GM18861 (cell line): ENCODE data around the gene SNX20.

Experiments used
- ATAC-seq: cut with Tn5 transposase; IDR thresholded peaks from one replicate; pipeline ENCODE4 v1.9.1; 2021; ENCODE audit not compliant: unreplicated experiment

SNX20 gene

GRCh38 chr16:50705436-50706110, 24.5 kb upstream of the SNX20 start:
- no peak for ATAC-seq

- ATAC-seq, result no peak
These were observed 23.1 kb upstream of the SNX20 start for GRCh38 chr16:50704245-50704644.

GRCh38 chr16:50702725-50703124, 21.6 kb upstream of the SNX20 start:
- no peak for ATAC-seq

GRCh38 chr16:50699326-50700159, 18.4 kb upstream of the SNX20 start:
- no peak for ATAC-seq

DNA sequence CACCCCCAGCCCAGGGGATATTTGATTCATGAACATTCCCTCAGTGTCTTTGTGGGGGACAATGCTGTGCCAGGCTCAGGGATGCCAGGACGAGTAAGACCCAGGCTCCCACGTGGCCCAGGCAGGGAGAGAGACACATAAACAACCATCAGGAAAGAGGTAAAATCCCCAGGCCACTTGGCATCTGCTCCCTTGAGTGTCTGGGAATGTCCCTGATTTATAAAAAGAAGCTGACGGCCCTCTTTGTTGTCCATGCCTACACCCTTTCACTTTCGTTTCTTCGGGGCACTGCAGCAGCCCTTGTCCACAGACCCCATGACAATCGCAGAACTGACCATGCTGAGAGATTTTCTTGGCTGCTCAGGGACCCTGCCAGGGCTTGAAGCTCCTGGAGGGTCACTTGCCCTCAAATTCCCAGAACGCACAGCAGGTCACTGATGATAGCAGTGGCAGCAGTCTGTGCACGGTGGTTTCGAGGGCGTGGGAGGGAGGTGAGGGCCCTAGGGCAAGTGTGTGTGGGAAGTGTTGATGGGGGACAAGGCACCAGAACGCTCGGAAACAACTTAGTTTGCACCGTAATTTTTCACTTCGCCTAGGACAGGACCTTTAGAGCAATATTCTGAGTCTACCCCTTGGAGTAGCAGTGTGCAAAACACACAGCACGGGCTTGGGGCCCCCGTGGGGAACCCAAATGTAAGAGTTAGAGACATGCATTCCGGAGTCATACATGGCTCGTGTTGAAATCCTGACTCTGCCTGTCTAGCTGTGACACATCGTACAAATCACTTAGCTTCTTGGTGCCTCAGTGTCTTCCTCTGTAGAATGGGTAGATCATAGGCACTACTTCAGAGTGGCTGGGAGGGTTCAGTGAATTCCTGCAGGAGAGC, 17.0 kb upstream of the SNX20 start:
- ATAC-seq, result peak; percentile 34

DNA sequence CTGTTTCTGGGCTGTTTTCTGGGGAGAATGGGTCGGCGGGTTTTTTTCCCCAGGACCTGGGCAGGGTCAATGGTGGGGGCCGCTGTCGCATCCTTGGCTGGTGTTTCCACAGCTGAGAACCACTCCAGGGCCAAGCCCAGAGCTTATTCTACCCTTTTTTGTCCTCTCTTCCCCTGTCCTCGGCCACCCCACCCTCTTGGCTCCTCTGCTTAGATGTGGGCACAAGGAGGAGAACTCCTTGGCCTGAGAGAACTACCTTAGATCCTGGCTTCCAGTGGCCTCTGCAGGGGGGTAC, 16.3 kb upstream of the SNX20 start:
- ATAC-seq, result no peak

DNA sequence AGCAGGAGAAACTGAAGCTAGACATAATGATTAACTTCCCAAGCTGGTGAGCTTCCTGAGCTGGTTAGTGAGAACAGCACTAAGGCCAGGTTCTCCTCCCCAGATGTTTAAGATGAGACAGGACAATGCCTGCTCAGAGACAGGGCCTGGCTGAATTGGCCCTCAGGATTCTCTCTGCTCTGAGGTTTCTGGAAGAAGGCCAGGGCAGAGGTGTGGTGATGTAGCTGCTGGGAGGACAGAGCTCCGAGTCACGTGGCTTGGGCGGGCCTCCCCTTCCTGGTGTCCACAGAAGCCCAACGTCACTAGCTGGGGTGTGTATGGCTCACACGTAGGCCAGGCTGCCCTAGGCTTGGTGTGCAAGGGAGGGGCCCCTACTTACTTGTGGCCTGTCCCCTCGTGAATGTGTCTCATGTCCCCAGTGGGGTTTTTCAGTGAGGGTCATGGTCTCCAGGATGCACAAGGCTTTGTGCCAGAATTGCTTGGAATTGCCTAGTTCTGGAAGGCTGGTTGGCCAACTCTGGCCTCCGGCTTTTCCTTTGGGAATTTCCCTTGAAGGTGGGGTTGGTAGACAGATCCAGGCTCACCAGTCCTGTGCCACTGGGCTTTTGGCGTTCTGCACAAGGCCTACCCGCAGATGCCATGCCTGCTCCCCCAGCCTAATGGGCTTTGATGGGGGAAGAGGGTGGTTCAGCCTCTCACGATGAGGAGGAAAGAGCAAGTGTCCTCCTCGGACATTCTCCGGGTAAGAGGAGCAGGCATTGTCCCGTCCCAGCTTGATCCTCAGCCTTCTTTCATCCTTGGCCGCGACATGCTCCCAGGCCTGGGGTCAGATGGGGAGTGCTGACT, 15.7 kb upstream of the SNX20 start:
- ATAC-seq, result peak; percentile 50

- ATAC-seq, result peak; percentile 22
These were observed 15.0 kb upstream of the SNX20 start for GRCh38 chr16:50696126-50696525.

- no peak for ATAC-seq
These were observed 14.2 kb upstream of the SNX20 start for GRCh38 chr16:50695017-50696000.

DNA sequence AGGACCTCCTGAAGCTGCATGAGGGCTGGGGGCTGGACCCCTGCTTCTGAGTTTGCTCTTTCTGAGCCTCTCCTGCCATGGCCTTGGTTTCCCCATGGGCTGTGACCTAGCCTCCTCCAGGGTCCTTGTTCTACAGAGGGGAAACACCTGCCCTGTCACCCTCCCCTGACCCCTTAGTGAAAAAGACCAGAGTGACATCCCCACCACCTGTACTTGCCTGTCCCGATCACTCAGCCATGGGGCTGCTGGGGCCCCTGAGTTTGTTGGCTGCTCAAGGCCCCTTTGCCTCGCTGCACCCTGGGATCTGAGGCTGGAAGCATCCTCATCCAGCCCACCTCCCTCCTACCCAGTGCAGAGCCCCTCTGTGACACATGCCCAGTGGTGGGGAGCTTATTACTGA, 13.1 kb upstream of the SNX20 start:
- no peak for ATAC-seq

DNA sequence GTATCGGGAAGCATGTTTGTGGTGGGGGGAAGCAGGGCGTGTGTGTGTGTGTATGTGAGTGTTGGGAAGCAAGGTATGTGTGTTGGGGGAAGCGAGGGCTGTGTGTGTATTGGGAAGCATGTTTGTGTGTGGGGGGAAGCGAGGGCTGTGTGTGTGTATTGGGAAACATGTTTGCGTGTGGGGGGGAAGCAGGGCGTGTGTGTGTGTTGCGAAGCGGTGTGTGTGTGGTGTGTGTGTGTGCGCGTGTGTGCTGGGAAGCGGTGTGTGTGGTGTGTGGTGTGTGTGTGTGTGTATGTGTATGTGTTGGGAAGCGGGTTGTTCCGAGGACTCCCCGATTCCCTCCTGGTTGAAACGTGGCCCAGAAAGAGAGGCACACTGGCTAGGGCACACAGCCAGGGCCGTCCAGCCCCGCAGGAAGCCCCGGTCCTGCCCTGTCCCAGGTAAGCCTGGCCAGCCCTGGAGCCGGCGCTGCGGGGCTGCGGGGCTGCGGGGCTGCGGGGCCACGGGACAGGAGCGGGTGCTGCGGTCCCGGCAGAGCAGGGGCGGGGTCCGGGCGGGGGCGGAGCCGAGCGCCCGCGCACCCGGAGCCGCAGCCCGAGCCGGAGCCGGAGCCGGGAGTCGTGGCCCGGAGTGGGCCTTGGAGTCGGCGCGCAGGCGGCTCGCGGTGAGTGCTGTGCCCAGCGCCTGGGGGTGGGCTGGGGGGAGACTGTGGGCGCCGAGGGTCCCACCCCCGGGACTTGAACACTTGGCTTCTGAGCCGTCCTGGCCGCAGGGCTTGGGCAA, 12.1 kb upstream of the SNX20 start, which contains the start of gene NOD2:
Gene NOD2 (plus strand): TSS at position 608 of the 783 bp plus-strand sequence. CDS start 5,890 bp downstream, outside the sequence.
- no peak for ATAC-seq

- no peak for ATAC-seq
These were observed 11.5 kb upstream of the SNX20 start for GRCh38 chr16:50692644-50692998.

GRCh38 chr16:50690177-50690576, 9.1 kb upstream of the SNX20 start:
- no peak for ATAC-seq

- ATAC-seq, result no peak
These were observed 7.8 kb upstream of the SNX20 start for GRCh38 chr16:50688867-50689266.

GRCh38 chr16:50688083-50688482, 7.0 kb upstream of the SNX20 start:
- no peak for ATAC-seq

GRCh38 chr16:50685462-50686063, 4.5 kb upstream of the SNX20 start:
- ATAC-seq, result no peak

- no peak for ATAC-seq
These were observed 3.8 kb upstream of the SNX20 start for GRCh38 chr16:50684823-50685461.
